Ecto neural progenitor cell (in vitro differentiated cells): ENCODE data around the gene KCNN3.

Experiments
- DNase-seq: peaks from one replicate; pipeline ENCODE4 v3.0.0-alpha.2; 2018; ENCODE audit warnings: low spot score

KCNN3 gene

DNA sequence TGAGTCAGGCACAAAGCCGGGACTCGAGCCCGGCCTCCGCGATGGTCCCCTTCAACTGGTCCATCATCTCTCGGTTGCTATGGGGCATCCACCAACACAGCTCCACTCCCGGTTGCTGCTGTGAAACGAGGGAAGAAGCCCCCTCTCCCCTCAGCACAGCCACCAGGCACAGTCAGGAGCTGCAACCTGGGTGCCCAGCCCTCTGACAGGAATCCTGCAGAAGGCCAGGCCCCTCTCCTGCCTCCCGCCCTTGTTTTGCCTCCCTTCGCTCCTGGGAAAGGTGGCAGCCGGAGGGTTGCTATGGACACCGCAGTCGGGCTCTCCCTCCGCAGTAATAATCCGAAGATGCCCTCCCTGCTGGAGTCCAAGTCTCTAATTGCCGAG is 8.9 kb upstream of the KCNN3 start:
- DNase-seq, result no peak

DNA sequence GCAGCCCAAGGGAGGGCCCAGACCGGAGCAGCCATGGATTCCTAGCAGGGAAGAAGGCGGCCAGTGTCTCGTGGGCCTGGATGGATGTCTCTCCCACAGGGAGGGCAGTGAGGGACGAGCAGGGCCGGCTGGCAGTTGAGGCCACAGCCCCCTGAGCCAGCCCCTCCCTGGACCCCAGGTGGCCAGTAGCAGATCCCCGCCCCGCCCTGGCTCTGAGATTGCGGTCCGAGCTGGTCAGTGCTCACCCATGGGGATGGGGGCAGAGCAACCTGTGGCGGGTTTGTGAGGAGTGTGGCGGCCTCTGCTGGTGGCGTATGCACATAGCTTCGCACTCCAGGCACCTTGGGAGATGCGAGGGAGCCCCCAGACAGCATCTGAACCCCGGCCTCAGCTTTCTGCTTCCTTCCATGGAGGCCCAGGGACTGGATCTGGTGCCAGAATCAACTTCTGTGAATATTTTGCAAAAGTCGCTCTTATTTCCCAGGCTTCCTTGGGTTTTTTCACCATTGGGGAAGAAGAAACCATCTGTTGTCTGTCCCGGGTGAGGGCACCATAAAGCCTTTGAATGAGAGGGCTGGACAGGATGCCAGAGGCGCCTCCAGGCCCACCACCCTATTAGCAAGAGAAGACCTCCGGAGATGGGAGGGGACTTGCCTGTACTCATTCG is 8.4 kb upstream of the KCNN3 start:
- peak; percentile 92 for DNase-seq

DNA sequence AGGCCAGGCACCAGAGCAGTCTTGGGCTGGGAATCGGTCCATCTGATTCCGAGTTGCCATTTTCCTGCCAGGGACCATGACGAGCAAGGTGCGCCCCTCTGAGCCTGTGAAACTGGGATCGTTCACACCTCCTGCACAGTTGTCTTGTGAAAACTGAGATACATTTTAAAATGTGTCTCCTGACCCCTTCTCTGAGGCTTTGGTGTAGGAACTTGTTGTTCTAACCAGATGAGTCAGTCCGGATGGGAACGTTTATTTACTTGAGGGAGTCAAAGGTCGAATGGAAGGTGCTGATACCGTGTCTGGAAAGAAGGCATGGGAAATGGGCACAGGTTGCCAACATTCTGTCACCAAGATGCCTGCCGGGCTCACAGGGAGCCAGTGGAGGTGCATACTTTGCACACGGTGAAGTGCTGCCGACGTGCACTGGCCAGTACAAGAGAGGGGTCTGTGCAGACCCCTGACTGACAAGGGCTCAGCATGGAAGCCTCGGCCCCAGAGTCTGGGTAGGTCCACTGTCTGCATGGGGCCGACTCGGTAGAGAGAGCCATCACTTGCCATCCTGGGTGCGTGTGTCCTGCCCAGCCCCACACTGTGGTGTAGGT is 7.4 kb upstream of the KCNN3 start:
- no peak for DNase-seq

DNA sequence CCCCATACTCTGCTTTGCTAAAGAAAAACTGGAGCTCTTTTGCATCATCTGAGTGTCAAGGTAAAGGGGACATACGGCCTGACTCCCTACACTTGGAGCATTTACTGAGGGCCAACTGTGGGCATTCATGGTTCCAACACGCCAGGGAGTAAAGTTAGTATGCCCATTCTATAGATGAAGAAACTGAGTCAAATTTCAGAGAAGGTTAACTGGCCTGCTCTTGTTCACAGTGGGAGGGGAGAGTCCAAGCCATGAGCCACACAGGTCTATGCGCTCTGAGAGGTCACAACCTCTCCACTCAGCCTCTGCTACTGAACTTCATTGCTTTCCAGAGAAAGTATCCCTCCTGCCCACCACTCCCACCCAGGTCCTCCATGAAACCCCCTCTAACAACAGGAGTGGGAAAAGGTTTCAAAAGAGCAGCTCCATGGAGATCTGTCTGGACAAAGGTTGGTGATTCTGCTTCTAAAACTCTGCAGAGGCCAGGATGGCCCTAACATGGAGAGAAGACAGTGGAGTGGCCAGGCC is 6.8 kb upstream of the KCNN3 start:
- no peak for DNase-seq

DNA sequence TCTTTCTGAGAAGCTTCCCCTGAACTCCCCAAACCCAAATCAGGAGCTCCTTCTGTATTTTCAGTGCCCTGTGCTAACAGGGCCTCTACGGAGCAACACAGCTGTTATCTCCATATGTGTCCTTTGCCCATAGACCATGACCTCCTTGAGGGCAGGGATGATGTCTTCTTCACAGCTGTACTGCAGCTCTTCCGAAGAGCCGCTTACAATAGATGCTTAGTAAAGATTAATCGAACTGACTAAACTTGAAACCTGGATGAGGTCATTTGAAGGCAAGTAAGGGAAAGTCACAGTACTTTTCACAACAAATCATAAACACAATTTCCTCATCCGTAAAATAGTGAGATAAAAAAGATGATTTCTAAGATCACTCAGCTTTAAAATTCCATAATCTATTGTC is 4.4 kb upstream of the KCNN3 start:
- DNase-seq, result no peak

DNA sequence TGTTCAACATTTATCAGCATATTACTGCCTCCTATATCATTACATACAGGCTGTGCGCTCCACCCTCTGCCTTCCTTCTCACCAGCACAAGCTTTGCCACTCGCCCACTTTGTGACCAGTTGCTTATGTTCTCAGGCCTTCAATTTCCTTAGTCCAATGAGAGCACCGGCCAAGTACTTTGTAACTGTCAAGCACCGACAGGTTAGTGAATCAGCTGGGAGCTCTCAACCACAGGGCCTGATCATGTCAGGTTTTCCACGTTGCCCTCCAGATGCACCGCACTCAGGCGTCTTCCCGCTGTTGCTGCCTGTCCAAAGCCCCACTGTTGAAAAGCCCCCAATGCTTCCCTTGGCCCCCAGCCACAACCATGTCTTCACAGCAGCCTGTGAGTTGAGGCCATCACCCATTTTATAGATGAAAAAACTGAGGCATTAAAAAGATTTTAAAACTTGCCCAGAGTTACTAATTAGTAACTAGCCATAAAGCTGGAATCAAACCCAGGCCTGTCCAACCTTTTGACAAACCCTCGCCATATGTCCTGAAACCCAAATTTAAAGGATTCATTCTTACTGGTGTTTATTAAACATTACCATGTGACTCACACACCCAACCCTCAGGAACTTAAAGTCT is 3.4 kb upstream of the KCNN3 start:
- DNase-seq, result no peak

DNA sequence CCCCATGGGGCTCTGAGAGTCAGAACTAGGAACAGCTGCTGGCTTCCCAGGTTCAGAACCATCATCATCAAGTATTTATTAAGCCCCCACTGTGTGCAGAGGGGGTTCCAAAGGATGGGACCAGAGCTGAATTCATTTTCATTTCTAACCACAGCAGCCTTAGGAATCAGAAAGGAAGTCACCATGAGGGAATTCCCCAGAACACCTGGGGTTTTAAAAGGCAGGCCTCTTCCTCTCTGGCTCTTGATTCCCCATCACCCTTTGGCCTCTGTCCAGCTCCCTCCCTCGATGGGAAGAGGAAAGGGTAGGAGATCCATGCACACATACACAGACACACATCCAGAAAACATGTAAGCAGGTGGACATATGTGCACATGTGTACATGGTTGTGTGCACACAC is 1.3 kb upstream of the KCNN3 start:
- no peak for DNase-seq

DNA sequence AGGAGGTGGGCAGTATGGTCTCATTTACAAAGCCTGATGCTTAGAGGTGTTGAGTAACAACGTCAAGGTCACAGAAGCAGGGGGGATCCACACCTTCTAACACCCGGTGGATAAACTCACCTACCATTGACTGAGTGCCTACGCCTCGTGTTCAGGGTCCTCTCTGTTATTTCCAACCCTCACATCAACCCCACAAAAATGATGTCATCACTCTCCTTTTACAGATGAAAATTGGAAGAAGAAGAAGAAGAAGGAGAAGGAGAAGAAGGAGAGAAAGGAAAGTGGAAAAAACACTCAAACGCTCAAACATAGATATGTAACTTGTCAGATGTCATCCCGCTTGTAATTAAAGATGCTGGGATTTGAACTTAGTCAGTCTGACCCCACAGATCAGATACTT is 653 bp upstream of the KCNN3 start:
- DNase-seq, result no peak

DNA sequence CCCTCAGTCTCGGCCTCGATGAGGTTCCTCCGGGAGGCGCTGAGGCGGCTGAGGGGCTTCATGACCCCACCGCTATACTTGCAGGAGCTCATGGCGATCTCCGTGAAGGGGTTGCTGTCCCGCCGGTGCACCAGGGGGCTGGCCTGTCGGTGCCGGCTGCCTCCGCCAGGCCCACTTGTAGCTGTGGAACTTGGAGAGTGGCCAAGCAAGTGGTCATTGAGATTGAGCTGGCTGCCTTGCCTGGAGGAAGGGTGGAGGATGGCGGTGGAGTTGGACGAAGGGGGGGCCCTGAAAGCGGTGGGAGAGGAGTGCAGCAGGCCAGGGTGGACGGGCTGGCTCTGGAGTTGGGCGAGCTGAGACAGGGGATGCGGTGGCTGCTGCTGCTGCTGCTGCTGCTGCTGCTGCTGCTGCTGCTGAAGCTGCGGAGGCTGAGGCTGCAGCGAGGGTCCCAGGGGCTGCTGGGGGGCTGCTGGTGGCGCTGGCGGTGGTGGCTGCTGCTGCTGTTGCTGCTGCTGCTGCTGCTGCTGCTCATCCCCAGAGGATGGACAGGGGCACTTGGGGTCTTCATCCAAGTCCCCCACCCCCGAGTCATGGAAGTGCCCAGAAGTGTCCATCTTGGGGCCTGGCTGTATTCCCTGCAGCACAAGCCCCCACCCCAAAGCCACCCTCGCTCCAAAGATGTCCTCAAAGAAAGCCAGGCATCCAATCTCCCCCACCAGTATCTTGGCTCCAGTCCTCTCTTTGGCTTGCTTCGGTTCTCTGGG is 548 bp downstream of the KCNN3 start:
- no peak for DNase-seq

DNA sequence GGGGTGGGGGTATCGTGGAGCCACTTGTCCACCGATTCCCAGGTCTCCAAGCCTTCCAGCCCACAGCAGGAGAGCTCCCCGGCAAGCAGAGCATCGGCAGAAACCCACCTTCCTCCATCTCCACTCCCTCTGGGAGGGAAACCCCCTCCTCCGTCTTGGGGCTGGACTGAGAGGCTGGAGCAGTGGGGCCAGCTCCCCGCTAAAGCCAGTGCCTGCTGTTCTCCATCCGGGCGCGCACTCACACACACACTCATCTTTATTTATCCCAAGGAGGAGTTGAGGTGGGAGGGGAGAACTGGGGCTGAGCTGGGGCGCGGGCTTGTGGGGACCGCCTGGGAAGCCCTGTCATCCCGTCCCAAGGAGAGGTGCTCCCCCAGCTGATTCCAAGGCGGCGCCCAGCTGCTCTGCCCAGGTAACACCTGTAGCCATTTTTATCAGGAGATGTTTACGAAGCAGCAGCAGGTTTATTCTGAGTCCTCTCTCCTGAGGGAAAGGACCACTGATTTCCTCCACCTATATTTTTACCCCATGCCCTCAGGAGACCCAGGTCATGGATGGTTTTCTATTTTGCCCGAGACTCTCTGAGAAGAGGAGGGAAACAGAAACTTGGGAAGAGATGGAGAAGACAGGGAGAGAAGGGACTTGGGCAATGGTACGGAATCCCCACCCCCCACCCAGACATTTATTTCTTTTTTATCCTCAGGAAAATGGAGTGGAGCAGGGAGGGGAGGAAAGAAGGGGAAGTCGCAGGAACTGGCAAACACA is 2.1 kb downstream of the KCNN3 start:
- DNase-seq, result no peak

DNA sequence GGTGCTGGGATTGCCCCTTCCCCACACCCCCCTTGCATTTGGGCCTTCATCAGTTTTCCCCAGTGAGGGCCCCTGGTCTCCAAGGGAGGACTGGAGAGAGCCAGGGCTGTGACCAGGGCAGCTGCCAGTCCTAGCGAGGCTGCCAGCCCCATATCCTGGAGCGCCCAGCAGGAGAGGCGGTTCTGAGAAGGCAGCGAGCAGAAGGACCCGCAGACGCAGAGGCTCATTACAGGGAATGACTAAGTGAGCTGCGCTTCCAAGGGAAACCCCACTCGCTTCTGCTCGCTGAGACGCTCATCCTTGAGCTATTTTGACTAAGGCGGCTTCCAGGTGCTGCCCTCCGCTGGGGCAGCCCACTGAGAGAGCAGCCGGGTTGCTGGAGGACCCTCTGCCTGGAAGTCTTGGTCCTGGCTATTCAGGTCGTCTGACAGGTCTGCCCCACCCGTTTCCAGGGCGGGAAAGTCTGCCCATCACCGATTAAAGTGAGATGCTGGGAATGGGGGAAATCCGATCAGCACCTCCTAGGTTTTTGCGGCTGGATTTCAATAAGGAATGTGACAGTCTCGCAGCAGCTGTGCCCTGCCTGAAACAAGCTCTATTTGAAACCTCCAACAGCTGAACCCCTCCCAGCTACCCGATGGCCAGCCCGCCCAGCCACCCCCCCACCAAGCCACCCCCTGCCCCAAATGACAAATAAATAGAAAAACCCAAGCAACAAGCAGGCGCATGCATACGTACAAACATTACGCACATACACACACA is 2.8 kb downstream of the KCNN3 start:
- DNase-seq, result no peak

DNA sequence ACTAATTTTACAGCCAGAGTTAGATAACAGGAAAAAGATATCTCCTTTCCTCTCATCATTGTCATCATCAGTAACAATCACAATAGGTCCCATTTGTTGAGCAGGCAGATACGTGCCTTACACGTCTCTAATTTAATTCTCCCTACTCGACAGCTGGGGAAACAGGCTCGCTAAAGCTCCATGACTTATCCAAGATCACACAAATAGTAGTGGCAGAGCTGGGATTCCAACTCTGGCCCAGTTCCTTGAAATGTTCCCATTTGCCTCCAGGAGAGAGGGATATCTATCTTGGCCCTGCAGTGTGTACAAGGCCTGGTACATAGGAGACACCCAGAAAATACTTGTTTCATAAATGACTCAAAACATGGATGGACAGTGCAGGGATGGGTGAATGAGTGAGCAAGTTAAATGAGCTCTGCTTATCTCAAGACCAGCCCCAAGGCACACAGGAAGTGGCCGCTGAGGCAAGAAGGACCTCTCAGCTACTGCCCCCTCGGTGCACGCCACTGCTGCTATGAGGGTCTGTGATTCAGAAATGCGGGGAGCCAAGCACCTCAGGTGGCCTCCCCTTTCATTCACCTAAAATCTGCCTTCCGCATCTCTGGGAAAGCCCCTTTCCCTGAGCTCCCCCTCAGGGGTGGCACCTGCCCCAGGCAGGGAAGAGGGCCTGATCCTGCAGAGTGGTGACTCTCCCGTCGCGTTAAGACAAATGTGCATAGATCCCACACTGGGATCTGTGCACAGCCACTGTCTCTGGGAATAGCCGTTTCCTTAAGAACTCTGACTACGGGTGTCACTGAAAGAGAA is 3.6 kb downstream of the KCNN3 start:
- DNase-seq, result no peak

DNA sequence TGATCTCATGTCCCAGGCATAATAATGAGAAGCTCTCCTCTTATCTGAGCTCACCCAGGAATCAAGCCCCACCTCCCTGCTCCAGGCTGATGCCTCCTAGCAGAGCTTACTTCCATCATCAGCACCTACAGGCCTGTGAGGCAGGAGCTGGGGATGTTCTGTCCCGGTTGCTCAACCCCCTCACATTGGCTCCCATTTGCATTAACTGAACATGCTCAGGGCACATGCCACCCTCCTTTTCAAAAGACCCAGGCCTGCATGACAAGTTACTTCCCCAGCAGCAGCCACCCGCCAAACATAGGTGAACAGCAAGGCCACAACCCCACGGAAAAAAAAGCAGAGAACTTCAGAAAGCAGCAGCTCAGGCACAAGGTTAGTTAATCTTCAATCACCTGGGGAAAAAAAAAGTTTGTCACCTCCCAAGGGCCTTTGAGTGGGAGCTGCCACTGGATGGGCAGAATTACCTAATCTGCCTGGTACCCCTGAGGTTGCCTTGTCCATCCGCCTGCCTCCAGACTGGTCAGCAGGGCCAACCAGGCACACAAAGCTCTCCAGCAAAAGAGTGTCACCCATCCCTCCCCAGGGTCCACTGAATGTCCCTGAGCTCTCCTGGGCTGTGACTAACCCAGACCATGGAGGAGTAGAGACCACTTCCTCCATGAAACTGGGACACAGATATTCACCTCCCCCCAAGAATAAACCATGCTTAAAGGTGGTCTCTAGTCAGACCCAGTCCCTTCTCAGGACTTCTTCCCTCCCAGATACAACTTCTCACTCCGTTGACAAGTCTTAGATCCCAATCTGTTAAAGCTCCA is 4.4 kb downstream of the KCNN3 start:
- no peak for DNase-seq

DNA sequence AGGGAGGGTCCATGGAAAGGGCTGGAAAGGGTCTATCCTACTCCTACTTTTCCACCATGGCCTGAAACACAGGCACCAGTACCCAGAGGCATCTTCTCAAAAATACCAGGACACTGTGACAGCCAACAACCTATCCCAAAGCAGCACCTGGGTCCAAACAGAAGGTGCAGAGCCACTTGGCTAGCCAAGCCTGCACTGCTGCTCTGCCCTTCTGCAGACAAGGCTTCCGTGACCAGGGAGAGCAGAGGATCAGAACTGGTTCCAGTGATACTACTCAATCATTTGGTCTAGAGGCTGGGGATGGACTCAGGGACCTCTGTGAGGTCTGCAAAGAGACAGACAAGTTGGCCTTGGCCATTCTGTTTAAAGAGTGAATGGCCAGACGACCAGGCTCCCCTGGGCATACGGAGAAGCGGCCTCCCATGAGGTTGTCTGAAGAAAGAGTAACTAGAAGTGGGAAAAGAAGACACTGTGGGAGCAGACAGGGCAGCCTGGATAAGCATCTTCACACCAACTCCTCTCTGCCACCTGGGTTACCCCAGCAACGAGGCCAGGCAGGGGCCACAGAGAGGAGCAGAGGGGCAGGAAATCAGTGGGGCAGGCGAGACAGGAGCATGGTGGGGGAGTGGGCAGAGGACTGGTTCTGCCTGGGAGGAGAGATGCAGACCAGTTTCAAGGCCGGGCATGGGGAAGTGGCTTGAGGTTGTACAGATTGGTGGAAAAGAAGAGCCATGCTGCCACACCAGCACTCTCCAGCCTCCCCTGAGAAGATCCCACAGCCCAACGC is 5.7 kb downstream of the KCNN3 start:
- no peak for DNase-seq

DNA sequence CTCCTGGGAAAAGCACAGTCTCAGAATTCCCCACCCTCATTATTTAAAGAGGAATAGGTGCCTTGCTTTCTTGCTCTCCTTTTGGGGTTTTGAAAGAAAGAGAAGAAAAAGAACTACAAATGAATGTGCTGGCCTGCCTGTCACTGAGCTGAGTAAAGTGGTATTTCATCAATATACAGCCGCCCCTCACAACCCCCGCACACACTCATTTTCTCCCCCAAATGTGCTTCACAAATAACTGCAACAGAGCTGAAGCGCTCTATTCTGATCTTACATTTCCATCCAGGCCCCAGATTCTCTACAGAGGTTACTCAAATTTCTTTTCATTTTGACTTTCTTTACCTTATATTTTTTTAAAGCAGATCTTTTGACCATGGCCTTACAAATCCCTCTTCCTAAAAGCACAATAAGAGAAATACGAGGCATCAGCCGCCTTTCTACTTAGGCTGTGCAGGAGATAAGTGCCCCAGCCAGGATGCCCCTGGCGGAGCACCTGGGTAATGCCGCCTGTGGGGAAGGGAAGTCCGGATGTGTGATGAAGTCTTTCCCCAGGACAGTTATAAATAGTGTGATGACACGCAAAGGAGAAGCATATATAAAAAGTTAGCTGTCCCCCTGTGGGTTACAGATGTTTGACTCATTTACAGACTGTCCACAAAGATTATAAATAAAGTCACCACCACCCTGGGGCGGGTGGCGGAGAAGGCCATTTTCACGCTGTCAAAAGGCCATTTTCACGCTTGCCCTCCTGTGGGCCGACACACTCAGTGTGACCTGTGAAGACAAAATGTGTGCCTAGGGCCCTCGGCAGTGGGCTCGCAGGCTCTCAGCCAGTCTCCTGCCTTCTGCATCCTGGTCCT is 6.5 kb downstream of the KCNN3 start:
- DNase-seq, result no peak

DNA sequence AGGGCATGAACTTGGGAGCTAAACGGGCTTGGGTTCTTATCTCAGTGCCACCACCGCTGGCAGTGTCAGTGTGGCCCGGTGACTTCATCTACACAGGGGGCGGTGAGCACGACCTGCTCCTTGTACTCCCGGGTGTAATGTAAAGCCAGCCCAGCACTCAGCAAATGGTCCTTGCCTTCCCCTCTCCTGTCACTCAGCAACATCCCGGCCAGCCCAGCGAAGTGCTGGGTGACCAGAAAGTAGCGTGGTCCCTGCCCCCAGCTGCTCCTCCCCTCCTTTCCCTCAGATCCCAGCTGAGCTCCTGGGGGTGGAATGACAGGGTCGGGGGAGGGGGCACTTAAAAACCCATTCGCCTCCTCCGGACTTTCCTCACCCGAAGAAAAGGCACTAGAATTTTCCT is 7.2 kb downstream of the KCNN3 start:
- no peak for DNase-seq

DNA sequence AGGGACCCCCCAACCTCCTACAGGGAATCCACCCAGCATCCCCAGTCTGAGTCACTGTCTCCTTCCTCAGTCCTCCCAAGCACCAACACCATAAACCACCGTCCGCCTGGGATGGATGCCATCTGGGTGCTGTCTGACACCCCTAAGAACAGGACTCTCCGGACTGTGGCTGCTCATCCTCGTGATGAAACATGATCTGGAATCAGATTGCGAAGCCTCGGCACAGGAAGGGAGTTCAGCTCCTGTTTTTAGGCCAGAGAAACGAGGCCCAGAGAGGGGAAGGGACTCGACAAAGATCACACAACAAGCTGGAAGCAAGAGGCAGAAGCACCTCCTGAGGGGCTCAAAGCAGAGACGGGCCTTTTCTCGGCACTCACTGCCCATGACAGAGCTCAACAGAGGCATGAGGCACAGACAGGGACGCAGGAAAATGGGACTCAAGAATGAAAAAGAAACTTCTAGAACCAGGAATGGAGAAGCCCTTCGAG is 8.4 kb downstream of the KCNN3 start:
- no peak for DNase-seq
